GM12878 (cell line): Measurements from ENCODE around the gene TMPRSS12. TPM values are rescaled to one million over a fixed set of nuclear protein-coding genes. Genes with fewer than 3 reads are reported as not detected.

Source experiments
- ATAC-seq: fragments of 200-7000 bp; cut with Tn5 transposase; 3 replicates; pipeline ENCODE4 v1.9.1; 2020; ENCODE audit warnings: mild to moderate bottlenecking, moderate library complexity
- BruUV-seq: library from RNA; stranded (reverse); fragments of 400-500 nt; replicated peaks from 2 replicates; lab custom pipeline; 2021; lab: Mats Ljungman, UMichigan
- CTCF ChIA-PET: fragments of 300-600 bp; sonication (Branson Sonifier 250); formaldehyde crosslinking; extraction: SDS; loops from one replicate; lab custom pipeline; 2021; ENCODE audit warnings: inconsistent platforms; lab: Yijun Ruan, JAX
- POLR2A ChIA-PET: fragments of 350-600 bp; formaldehyde crosslinking; extraction: SDS; loops from one replicate; lab custom pipeline; 2021; ENCODE audit warnings: inconsistent platforms; lab: Charles Lee
- RAD21 ChIA-PET: fragments of 300-600 bp; sonication (Branson Sonifier 250); formaldehyde crosslinking; loops from one replicate; lab custom pipeline; 2023; ENCODE audit warnings: antibody characterized with exemption; ENCODE audit not compliant: unreplicated experiment; lab: Charles Lee
- SMC1A ChIA-PET: fragments of 300-600 bp; sonication (Branson Sonifier 250); formaldehyde crosslinking; loops from one replicate; lab custom pipeline; 2023; ENCODE audit not compliant: unreplicated experiment, uncharacterized antibody; lab: Charles Lee
- DNase-seq: peaks from one replicate; pipeline ENCODE4 v3.0.0-alpha.2; 2011; ENCODE audit warnings: low read depth, low spot score
- FAIRE-seq: peaks from 3 replicates; lab custom pipeline; 2011; peaks lifted over from hg19 to GRCh38; lab: Jason Lieb, UNC
- H2AFZ ChIP-seq: 2 replicates; pipeline ENCODE4 v1.6.0; 2011; ENCODE audit warnings: low read depth, low read length, control low read depth; ENCODE audit not compliant: control insufficient read depth
- H3K27ac ChIP-seq: 2 replicates; pipeline ENCODE4 v1.5.1; 2011; ENCODE audit warnings: control low read depth; ENCODE audit not compliant: control insufficient read depth, insufficient read depth
- H3K27me3 ChIP-seq, 2 experiments: replicated peaks in 1 of 2; 2 replicates each; pipeline versions ENCODE4 v1.6.0 to v1.6.1; 2011; ENCODE audit warnings: low read length in 1 of 2; ENCODE audit not compliant: control insufficient read depth in 2 of 2, insufficient read depth in 2 of 2
- H3K36me3 ChIP-seq, 2 experiments: 2 replicates each; pipeline ENCODE4 v1.5.1; 2011; ENCODE audit warnings: low read length in 1 of 2; ENCODE audit not compliant: control insufficient read depth in 2 of 2, insufficient read depth in 2 of 2
- H3K4me1 ChIP-seq: 2 replicates; pipeline ENCODE4 v1.6.1; 2011; ENCODE audit warnings: mild to moderate bottlenecking, low read length, moderate library complexity, mixed read lengths; ENCODE audit not compliant: control insufficient read depth, insufficient read depth
- H3K4me2 ChIP-seq: 2 replicates; pipeline ENCODE4 v1.6.0; 2011; ENCODE audit warnings: control low read depth; ENCODE audit not compliant: control insufficient read depth, insufficient read depth
- H3K4me3 ChIP-seq: fragments of 200-600 bp; sonication (generic); 2 replicates; pipeline ENCODE4 v1.5.1; 2016
- H3K79me2 ChIP-seq: 2 replicates; pipeline ENCODE4 v1.6.0; 2011; ENCODE audit warnings: low read length; ENCODE audit not compliant: control insufficient read depth, insufficient read depth
- H3K9ac ChIP-seq: 2 replicates; pipeline ENCODE4 v1.8.0; 2011; ENCODE audit warnings: low read length, control low read depth, mixed read lengths; ENCODE audit not compliant: control insufficient read depth, insufficient read depth
- H3K9me3 ChIP-seq: replicated peaks from 3 replicates; pipeline ENCODE4 v1.5.1; 2011; ENCODE audit warnings: mild to moderate bottlenecking, low read length; ENCODE audit not compliant: control insufficient read depth, insufficient read depth
- H4K20me1 ChIP-seq: 2 replicates; pipeline ENCODE4 v1.6.0; 2011; ENCODE audit not compliant: control insufficient read depth, insufficient read depth
- BHLHE40 ChIP-seq, 2 experiments: fragments of 450-650 bp in 1 of 2; IDR thresholded peaks; 2 replicates each; pipeline ENCODE4 v1.6.1; 2011 to 2017; ENCODE audit warnings: low read depth in 2 of 2, borderline replicate concordance in 1 of 2, improper control_type of control experiment in 1 of 2, low read length in 1 of 2, mild to moderate bottlenecking in 1 of 2
- CREB1 ChIP-seq: IDR thresholded peaks from 2 replicates; pipeline ENCODE4 v1.6.1; 2012; ENCODE audit warnings: low read depth, mild to moderate bottlenecking, inconsistent platforms
- GATAD2B ChIP-seq: fragments of 450-650 bp; conservative IDR thresholded peaks from 2 replicates; pipeline ENCODE4 v1.6.1; 2017; ENCODE audit warnings: low read depth, mild to moderate bottlenecking, moderate library complexity
- IKZF2 ChIP-seq, 2 experiments: fragments of 450-650 bp; IDR thresholded peaks; 2 replicates each; pipeline ENCODE4 v1.6.1; 2017; ENCODE audit warnings: mild to moderate bottlenecking in 2 of 2, moderate library complexity in 2 of 2
- KAT2A ChIP-seq: conservative IDR thresholded peaks from 2 replicates; pipeline ENCODE4 v1.6.1; 2011; ENCODE audit warnings: low read depth, low read length; ENCODE audit not compliant: control insufficient read depth
- MYB ChIP-seq: fragments of 150-350 bp; IDR thresholded peaks from 2 replicates; pipeline ENCODE4 v1.6.1; 2014; ENCODE audit warnings: mild to moderate bottlenecking, low read depth, low read length, borderline replicate concordance
- PAX5 ChIP-seq: IDR thresholded peaks from 2 replicates; pipeline ENCODE4 v1.6.1; 2011; ENCODE audit warnings: low read depth, low read length, borderline replicate concordance
- PBX3 ChIP-seq: IDR thresholded peaks from 2 replicates; pipeline ENCODE4 v1.6.1; 2011; ENCODE audit warnings: mild to moderate bottlenecking, low read depth, low read length, moderate library complexity; ENCODE audit not compliant: insufficient replicate concordance
- POLR2AphosphoS2 ChIP-seq: IDR thresholded peaks from 2 replicates; pipeline ENCODE4 v1.6.1; 2011; ENCODE audit warnings: low read depth, mild to moderate bottlenecking, low read length, improper control_type of control experiment, moderate library complexity
- RB1 ChIP-seq: fragments of 450-650 bp; formaldehyde crosslinking; IDR thresholded peaks from 2 replicates; pipeline ENCODE4 v1.6.1; 2017; ENCODE audit warnings: mild to moderate bottlenecking, borderline replicate concordance
- SUZ12 ChIP-seq: fragments of 200-600 bp; sonication (generic); IDR thresholded peaks from one replicate; pipeline ENCODE4 v1.6.1; 2018; ENCODE audit warnings: antibody characterized with exemption, mild to moderate bottlenecking; ENCODE audit not compliant: unreplicated experiment
- WRNIP1 ChIP-seq: IDR thresholded peaks from 2 replicates; pipeline ENCODE4 v1.6.1; 2011; ENCODE audit warnings: low read depth, low read length, improper control_type of control experiment, borderline replicate concordance
- YY1 ChIP-seq: IDR thresholded peaks from 2 replicates; pipeline ENCODE4 v1.6.1; 2011; ENCODE audit warnings: low read depth, mild to moderate bottlenecking, low read length
- ZBED1 ChIP-seq: IDR thresholded peaks from 2 replicates; pipeline ENCODE4 v1.6.1; 2016; ENCODE audit warnings: borderline replicate concordance
- WGBS: methylation state at CpG from one replicate; pipeline ENCODE4 v1.1.6; 2016; ENCODE audit warnings: low lambda C conversion rate; ENCODE audit not compliant: insufficient replicate concordance, insufficient coverage; ENCODE audit errors: missing lambda C conversion rate; 5-methylcytosine and 5-hydroxymethylcytosine counted together
- in situ Hi-C: fragments of 300-500 bp; cut with MboI; formaldehyde crosslinking; loops from 9 replicates; pipeline ENCODE4 v1.14.3; 2018; ENCODE audit warnings: mixed read lengths
- intact Hi-C: fragments of 100-400 bp; cut with micrococcal nuclease; formaldehyde crosslinking; loops from one replicate; pipeline ENCODE4 v1.14.2; 2022; ENCODE audit not compliant: unreplicated experiment
- polyA plus RNA-seq, 11 experiments: library from polyadenylated mRNA; depleted of rRNA in 4 of 11; unstranded in 6 of 11; stranded (reverse) in 5 of 11; fragments of >200 nt; fragmentation: Nextera tagmentation in 4 of 11; fragmentation: Illumina TruSeq in 1 of 11; extraction: Ambion mirVana in 4 of 11; extraction: Trizol in 1 of 11; gene quantifications; 1 replicate in 1 of 11; 2 replicates in 10 of 11; pipeline versions ENCODE4 v1.2.1 to v1.2.3, GENCODE V29; 2011 to 2016; ENCODE audit warnings: inconsistent platforms in 2 of 11, missing spikeins in 2 of 11, low read depth in 1 of 11
- total RNA-seq, 4 experiments: library from RNA; depleted of rRNA in 3 of 4; stranded (reverse); fragments of >200 nt in 3 of 4; fragmentation: Illumina TruSeq in 1 of 4; extraction: Trizol in 1 of 4; gene quantifications; 2 replicates each; pipeline versions ENCODE4 v1.2.1 to v1.2.3, GENCODE V29; 2013 to 2021
- TF ChIP-seq, protein P1 (sequence below): IDR thresholded peaks from 2 replicates; pipeline ENCODE4 v1.6.1; 2011; ENCODE audit warnings: borderline replicate concordance, low read depth, mild to moderate bottlenecking, moderate library complexity, mixed read lengths, low read length; ENCODE audit not compliant: insufficient read depth; ENCODE audit errors: extremely low read length
- TF ChIP-seq, protein P2 (sequence below): fragments of 450-650 bp; IDR thresholded peaks from 2 replicates; pipeline ENCODE4 v1.6.1; 2017; ENCODE audit warnings: borderline replicate concordance

Gene TMPRSS12
- total and polyA plus RNA-seq, 10 of the 15 experiments (the other 5 are each of a cell fraction or from before 2014, with no cell fraction given) = not detected

GRCh38 chr12:50828121-50828520 lies 14.6 kb upstream of the TMPRSS12 start:
- DNase-seq (no peak), ATAC-seq (no peak), FAIRE-seq (no peak)
- intact Hi-C loops (loop anchor here (5.0 to 10.0 kb wide), 2 partner anchors 199 to 427 kb away; partner anchors contain the start of gene SLC11A2), in situ Hi-C loops (loop anchor here (5.0 kb wide), 1 partner anchor 164 kb away; no protein-coding TSS in a partner anchor)
- POLR2A ChIA-PET = no interaction called here
- Histone ChIP-seq H3K4me3 (no peak overlapping the region), H3K27me3 (no peaks in the 10 kb centered on the region), H4K20me1 (no peaks in the 10 kb centered on the region), H3K79me2 (no peaks in the 10 kb centered on the region), H3K9ac (no peak overlapping the region), H3K4me1 (no peaks in the 10 kb centered on the region), H2AFZ (no peak overlapping the region), H3K36me3 (no peaks in the 10 kb centered on the region), H3K9me3 (no peaks in the 10 kb centered on the region; the same call in 2 of the 3 replicates), H3K4me2 (no peak overlapping the region), H3K27ac (no peak overlapping the region)
- TF ChIP-seq, protein P1, sequence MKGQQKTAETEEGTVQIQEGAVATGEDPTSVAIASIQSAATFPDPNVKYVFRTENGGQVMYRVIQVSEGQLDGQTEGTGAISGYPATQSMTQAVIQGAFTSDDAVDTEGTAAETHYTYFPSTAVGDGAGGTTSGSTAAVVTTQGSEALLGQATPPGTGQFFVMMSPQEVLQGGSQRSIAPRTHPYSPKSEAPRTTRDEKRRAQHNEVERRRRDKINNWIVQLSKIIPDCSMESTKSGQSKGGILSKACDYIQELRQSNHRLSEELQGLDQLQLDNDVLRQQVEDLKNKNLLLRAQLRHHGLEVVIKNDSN = no peak
- TF ChIP-seq IKZF2 (IDR thresholded peaks at IDR 0.05) (no peak), GATAD2B (no peak), CREB1 (no peak), PAX5 (no peak), PBX3 (no peak), SUZ12 (no peak), WRNIP1 (no peak), MYB (no peak), BHLHE40 (IDR thresholded peaks at IDR 0.05; ENCODE audit: borderline replicate concordance in 1 of 2, low read depth in 2 of 2, low read length in 1 of 2) (no peak), YY1 (no peak), KAT2A (no peak), POLR2AphosphoS2 (no peak), RB1 (no peak), ZBED1 (no peak)
- TF ChIP-seq, protein P2, sequence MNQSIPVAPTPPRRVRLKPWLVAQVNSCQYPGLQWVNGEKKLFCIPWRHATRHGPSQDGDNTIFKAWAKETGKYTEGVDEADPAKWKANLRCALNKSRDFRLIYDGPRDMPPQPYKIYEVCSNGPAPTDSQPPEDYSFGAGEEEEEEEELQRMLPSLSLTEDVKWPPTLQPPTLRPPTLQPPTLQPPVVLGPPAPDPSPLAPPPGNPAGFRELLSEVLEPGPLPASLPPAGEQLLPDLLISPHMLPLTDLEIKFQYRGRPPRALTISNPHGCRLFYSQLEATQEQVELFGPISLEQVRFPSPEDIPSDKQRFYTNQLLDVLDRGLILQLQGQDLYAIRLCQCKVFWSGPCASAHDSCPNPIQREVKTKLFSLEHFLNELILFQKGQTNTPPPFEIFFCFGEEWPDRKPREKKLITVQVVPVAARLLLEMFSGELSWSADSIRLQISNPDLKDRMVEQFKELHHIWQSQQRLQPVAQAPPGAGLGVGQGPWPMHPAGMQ = no peak
- no TSS peak for BruUV-seq
- RAD21 ChIA-PET = interaction anchor here (3.9 to 5.7 kb wide), 3 partner anchors 158 to 513 kb away, joined by 31 to 114 read pairs (median 43); partner anchors contain the start of gene SLC11A2
- 93% methylated on average over 1 of the region's 1 CpG for WGBS
- CTCF ChIA-PET = interaction anchor here (1.3 to 5.6 kb wide), 5 partner anchors 63 to 513 kb away, joined by 8 to 149 read pairs (median 40); partner anchors contain the start of gene SLC11A2
- SMC1A ChIA-PET = interaction anchor here (1.2 to 7.3 kb wide), 4 partner anchors 15 to 424 kb away, joined by 4 to 129 read pairs (median 18); partner anchors contain the start of gene SLC11A2
